ENCODE measurements around the gene PROS1.
"Not testable (repeated sequence)": the region's sequence is repeated elsewhere in the genome, so short reads cannot be mapped to it uniquely, and the experiment has no call there.

Gene PROS1

GRCh38 chr3:93867425-93867824 lies 106.3 kb downstream of the PROS1 start:
- DNase-seq = no peak

- DNase-seq = no peak
These were observed 112.7 kb downstream of the PROS1 start for GRCh38 chr3:93861017-93861416.

GRCh38 chr3:93855401-93855800 lies 118.3 kb downstream of the PROS1 start:
- DNase-seq = no peak

- DNase-seq = not testable (repeated sequence)
These were observed 121.5 kb downstream of the PROS1 start for GRCh38 chr3:93852228-93852627.

- peak; percentile 91 for DNase-seq
These were observed 129.7 kb downstream of the PROS1 start for GRCh38 chr3:93843981-93844380.

GRCh38 chr3:93839193-93839592 lies 134.5 kb downstream of the PROS1 start:
- DNase-seq = not testable (repeated sequence)
